ENCODE results near the gene HSFX4.
"Not testable (repeated sequence)": the region's sequence is repeated elsewhere in the genome, so short reads cannot be mapped to it uniquely, and the experiment has no call there.

Gene HSFX4

DNA sequence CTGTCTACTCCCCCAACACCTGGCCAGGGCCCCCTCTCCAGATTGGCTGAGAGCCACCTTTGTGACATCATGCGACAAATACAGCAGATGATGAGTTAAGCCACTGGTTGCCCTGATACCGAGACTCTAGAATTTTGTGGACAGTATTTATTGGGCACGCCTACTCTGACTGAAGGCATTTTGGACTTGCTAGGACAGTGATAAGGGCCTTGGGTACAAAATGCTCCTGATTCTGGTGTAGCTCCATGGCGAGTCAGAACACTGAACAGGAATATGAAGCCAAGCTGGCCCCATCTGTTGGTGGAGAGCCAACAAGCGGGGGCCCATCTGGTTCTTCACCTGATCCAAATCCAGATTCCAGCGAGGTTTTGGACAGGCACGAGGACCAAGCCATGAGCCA, at the start of gene HSFX4:
HSFX4 (plus strand) TSS at position 174 of the 400 bp plus-strand sequence; CDS start at position 246, 72 bp downstream.
- in situ Hi-C loops (cut with HindIII; ENCODE audit: low sequenced_read_pairs): not testable (repeated sequence)

DNA sequence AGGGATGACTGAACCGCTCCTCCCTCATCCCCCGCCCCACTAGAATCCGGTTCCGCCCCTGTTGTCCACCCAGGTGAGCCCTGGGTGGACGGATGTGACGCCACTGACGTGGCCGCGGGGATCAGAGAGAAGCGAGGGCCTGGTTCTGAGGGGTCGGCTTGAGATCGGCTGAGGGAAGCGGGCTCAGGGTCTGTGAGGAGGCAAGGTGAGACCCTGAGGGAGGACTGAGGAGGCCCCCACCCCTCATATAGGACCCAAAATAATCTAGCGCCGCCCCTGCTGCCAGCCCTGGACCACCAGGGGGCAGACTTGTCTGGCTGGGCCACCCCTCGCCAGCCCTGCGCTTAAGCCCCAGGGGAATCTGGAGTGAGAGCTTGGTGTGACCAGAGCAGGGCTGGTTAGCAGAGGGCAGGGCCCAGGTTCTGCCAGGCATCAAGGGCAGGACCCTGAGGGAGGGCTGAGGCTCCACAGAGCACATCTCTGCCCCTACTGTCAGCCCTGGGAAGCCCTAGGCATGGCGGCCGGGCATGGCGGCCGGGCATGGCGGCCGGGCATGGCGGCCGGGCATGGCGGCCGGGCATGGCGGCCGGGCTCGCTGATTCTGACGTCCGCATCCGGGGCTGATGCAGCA, 48.2 kb upstream of the HSFX4 start, which contains the start of gene MAGEA8:
MAGEA8 (plus strand) TSS at position 103 of the 631 bp plus-strand sequence. CDS start 3,090 bp downstream, outside the sequence.
- in situ Hi-C loops (cut with HindIII; ENCODE audit: low sequenced_read_pairs): no loop called here

DNA sequence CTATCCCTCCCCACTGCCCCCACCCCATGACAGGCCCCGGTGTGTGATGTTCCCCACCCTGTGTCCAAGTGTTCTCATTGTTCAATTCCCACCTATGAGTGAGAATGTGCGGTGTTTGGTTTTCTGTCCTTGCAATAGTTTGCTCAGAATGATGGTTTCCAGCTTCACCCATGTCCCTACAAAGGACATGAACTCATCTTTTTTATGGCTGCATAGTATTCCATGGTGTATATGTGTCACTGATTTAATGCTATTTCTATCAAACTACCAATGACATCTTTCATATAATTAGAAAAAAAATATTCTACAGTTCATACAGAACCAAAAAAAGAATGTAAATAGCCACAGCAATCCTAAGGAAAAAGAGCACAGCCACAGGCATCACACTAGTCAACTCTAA, 38.5 kb upstream of the HSFX4 start:
- in situ Hi-C loops (cut with HindIII; ENCODE audit: low sequenced_read_pairs): not testable (repeated sequence)

DNA sequence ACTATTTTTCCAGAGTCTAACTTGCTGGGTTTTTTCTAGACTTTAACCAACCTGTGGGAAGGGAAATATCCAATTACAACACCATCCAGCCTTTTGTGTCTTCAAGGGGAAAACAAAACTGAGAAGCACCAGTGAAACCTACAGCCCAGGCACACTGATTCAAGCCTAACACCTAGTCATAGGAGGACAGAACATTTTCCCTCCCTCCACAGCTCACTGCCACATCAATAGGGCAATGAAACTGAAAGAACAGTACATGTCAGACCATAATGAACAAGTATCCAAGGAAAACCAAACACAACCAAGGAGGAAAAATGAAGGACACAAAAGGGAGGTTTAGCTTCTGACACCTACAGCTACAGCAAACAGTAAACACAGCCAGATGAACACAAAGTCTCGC, 30.8 kb upstream of the HSFX4 start:
- in situ Hi-C loops (cut with HindIII; ENCODE audit: low sequenced_read_pairs): no loop called here

DNA sequence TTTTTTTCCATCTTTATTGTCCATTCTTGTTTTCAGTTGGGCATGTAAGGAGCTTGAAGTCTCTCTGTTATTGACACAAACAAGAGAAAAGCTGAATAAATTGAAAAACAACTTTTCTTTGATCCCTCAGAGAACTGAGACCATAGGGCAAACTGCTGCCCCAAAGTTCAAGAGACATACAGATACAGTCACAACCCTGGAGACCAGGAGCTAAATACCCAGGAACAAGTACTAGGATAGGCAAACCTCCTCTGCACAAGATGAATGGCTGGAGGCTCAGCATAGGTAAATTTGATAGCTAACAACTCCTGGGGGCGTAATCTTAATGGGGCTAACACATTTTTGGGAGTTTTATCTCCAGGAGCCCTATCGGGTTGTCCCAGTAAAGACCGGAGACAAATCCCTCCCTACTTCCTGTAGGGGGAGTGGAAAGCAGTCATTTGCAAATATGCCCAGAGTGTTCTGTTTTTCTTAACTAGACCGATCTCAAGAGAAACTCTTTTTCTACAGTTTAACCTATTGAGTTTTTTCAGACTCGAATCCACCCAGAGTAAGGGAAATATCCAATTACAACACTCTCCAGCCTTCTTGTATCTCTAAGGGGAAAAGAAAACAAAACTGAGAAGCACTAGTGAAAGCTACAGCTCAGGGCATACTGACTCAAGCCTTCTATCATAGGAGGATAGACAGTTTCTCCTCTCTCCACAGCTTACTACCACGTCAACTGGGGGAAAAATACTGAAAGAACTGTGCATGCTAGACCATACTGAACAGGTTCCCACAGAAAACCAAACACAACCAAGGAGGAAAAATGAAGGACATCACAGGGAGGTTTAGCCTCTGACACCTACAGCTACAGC, 25.3 kb upstream of the HSFX4 start:
- in situ Hi-C loops (cut with HindIII; ENCODE audit: low sequenced_read_pairs): no loop called here

DNA sequence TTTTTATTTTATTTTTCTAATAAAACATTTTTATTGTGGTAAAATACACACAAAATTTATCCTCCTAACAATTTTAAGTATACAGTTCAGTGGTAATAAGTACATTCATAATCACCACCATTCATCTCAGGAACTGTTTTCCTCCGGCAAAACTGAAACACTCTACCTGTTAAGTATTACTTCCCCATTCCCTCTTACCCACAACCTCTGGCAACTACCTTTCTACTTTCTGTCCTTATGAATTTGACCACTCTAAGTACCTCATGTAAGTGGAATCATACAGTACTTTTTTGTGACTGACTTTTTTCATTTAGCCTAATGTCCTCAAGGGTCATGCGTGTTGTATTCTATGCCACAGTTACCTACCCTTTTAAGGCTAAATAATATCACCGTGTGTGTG, 21.1 kb upstream of the HSFX4 start:
- in situ Hi-C loops (cut with HindIII; ENCODE audit: low sequenced_read_pairs): no loop called here

DNA sequence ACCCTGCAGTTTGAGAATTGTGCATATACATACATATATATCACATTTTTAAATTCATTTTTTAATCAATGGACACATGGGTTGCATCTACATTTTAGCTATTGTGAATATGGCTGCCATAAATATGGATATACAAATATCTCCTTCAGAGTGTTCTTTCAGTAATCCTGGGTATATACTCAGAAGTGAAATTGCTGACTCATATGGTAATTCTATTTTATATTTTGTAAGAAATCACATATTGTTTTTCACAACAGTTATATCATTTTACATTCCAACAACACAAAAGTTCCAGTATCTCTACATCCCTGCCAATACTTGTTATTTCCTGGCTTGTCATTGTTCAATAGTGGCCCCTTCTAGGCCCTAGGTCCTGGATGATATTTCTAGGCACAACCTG, 20.6 kb upstream of the HSFX4 start:
- in situ Hi-C loops (cut with HindIII; ENCODE audit: low sequenced_read_pairs): no loop called here

GRCh38 chrX:149909324-149910177, 19.8 kb upstream of the HSFX4 start:
- in situ Hi-C loops (cut with HindIII; ENCODE audit: low sequenced_read_pairs): no loop called here

GRCh38 chrX:149910178-149910695, 19.1 kb upstream of the HSFX4 start:
- in situ Hi-C loops (cut with HindIII; ENCODE audit: low sequenced_read_pairs): no loop called here

- in situ Hi-C loops (cut with HindIII; ENCODE audit: low sequenced_read_pairs): no loop called here
These were observed 12.5 kb upstream of the HSFX4 start for GRCh38 chrX:149916745-149917392.

GRCh38 chrX:149923836-149924235, 5.5 kb upstream of the HSFX4 start:
- in situ Hi-C loops (cut with HindIII; ENCODE audit: low sequenced_read_pairs): not testable (repeated sequence)

DNA sequence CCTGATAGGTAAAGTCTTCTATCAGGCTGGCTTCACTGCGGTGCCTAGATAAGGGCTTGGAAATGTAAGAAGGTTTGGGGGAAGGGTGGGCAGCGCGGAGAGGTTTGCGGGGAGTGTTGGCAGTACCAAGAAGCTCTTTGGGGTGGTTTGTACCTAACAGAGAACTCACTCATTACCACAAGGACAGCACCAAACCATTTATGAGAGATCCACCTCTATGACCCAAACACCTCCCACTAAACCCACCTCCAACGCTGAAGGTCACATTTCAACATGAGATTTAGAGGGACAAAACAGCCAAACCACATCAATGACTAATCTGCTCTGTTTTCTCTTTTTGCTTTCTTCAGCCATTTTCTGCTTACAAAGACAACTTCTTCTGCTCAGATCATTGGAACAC, 4.9 kb upstream of the HSFX4 start:
- in situ Hi-C loops (cut with HindIII; ENCODE audit: low sequenced_read_pairs): not testable (repeated sequence)

GRCh38 chrX:149927245-149927963, 2.0 kb upstream of the HSFX4 start:
- in situ Hi-C loops (cut with HindIII; ENCODE audit: low sequenced_read_pairs): not testable (repeated sequence)

DNA sequence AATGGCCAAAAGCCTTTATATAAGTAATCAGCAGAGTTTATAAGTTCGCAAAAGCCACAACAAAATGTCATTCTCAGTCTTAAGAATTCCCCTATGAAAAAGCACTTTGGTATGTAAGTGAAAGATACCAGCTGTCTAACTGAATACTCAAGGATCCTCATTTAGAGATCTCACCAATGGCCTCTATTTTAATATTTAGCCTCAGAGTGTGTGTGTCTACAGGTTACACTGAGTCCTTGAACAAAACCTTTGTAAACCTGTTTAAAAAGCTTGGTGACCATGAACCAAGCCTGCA, 1.5 kb upstream of the HSFX4 start:
- in situ Hi-C loops (cut with HindIII; ENCODE audit: low sequenced_read_pairs): not testable (repeated sequence)

DNA sequence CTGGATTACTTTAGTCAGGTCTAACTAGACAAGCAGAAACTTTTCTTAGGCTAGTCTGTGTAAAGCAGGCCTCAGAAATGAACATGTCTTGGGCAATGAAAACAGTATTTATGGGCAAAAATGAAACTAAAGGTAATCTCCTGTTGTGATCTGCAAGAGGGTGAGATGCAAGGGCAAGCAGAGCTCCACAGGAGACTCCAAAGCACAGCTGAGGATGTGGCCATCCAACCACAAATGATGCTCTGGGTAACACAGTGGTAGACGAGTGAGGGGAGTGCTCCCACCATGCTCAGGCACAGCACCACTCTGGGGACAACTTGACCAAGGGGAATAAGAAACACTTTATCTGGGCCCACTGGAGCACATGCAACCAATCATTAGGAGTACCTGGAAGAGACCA, 738 bp upstream of the HSFX4 start:
- in situ Hi-C loops (cut with HindIII; ENCODE audit: low sequenced_read_pairs): not testable (repeated sequence)

DNA sequence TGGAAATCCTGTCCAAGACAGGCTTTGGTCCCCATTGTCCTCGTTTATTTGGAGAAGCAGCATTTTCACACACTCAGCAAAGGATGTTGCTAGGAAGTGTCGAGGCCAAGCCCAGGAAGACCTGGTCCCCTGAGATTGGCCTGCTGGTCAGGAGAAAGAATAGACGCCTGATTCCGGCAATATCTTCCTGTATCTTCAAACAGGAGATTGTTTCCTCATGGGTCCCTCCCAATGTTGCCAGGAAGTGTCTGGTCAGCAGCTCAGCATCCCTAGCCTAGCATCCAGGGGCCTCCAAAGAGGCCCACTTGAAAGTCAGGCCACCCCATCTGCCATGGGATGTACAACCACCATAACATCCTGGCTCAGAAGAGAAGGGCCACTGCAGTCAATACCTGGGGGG, 2.0 kb downstream of the HSFX4 start:
- in situ Hi-C loops (cut with HindIII; ENCODE audit: low sequenced_read_pairs): not testable (repeated sequence)

DNA sequence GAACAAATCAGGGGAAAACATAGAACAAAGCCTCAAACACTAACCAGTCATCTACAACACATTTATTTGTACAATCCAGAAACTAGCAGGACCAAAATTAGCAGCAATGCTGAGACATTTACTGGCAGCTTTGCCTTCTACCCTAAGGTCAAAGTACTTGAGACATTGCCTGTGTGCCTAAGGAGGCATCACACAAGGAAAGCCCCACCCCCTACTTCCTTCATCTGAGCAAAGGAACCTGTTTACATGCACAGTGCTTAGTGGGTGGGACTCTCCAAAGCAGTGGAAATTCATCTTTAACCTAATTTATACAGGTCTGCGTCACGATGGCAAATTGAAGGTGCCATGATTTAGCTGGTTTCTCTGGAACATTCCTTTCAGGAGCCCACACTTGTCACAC, 2.8 kb downstream of the HSFX4 start:
- in situ Hi-C loops (cut with HindIII; ENCODE audit: low sequenced_read_pairs): not testable (repeated sequence)

DNA sequence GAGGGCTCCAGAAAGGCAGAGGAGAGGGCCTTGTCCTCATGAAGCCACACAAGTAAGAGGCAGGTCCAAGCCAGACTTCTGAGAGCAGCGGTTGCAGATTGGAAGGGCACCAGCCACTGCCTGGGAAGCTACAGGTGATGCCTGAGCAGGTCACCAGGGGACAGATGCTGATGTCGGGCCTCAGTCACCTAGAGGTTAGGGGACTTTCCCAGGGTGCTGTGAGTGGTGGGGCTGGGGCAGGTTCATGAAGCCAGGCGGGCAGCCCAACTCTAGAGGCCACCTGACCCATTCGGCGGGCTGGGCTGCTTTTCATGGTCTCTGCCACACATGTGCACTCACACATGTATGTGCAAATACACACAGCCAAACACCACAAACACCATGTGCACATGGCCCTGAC, 3.6 kb downstream of the HSFX4 start:
- in situ Hi-C loops (cut with HindIII; ENCODE audit: low sequenced_read_pairs): not testable (repeated sequence)

DNA sequence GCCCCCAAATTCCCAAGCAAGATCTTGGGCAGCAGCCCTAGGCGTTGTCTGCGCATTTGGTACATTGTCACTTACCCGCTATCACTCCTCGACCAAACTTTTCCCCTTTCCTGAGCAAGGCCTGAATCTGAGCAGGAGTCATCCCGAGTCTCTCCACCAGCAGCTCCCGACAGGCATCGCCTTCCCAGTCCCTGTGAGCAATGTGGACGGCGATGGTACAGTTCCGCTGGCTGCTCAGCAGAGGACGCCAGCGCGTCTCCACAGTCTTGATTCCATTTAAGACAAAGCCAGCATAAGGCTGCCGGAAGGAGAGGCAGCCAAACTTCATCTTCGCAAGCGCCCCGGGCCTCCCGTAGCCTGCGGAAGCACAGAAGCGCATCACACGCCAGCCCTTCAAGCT, 4.2 kb downstream of the HSFX4 start:
- in situ Hi-C loops (cut with HindIII; ENCODE audit: low sequenced_read_pairs): not testable (repeated sequence)

DNA sequence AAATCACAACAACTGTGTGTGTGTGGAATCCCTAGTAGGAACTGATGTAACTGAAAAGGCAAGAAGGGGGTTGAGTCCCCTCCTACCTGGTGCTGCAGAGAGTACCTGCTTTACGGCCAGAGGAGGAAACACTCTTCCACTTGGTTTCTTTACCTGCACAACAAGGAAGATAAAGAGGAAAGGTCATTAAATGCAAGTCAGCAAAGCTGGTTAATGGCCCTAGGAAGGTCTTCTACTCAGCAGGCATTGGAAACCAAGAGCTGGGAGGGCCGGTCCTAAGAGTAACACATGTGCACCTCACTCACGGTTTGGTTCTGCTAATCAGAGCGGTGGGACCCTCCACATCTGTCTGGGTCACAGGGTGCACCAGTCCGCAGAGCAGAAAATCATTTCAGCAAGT, 8.0 kb downstream of the HSFX4 start:
- in situ Hi-C loops (cut with HindIII; ENCODE audit: low sequenced_read_pairs): not testable (repeated sequence)

Measured in DLD1 (cell line).